Stimulated activated CD8-positive, alpha-beta memory T cell treated with anti-CD3 and anti-CD28 coated beads, Interleukin-12 subunit alpha, Interleukin-12 subunit beta, amount 100 ng/mL, for 4 hours (primary cell): ENCODE data around the gene NDUFA13.

Experiments
- DNase-seq: peaks from one replicate; pipeline ENCODE4 v3.0.0-alpha.2; 2020; ENCODE audit warnings: low read depth

The NDUFA13 gene

GRCh38 chr19:19510432-19510831 is 5.6 kb upstream of the NDUFA13 start:
- no peak for DNase-seq

- DNase-seq: no peak
Observed at GRCh38 chr19:19513682-19514081, 2.3 kb upstream of the NDUFA13 start.

GRCh38 chr19:19514215-19514657 is 1.8 kb upstream of the NDUFA13 start:
- no peak for DNase-seq

GRCh38 chr19:19514881-19515641 is 964 bp upstream of the NDUFA13 start, which contains the start of gene TSSK6:
TSSK6 (minus strand) TSS chr19:19515548; CDS start chr19:19515427, 121 bp downstream.
- no peak for DNase-seq

DNA sequence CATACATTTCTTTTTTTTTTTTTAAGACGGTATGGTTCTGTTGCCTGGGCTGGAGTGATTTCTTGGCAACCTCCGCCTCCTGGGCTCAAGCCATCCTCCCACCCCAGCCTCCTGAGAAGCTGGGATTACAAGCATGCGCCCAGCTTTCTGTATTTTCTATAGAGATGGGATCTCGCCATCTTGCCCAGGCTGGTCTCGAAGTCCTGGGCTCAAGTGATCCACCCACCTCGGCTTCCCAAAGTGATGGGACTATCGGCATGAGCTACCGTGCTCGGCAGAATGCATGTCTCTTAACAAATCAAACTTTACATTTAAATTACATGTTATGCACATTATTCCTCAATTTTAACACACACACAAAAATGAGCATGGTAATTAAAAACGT is 1.2 kb downstream of the NDUFA13 start:
- DNase-seq: no peak

- DNase-seq: no peak
Observed at GRCh38 chr19:19520989-19521388, 5.0 kb downstream of the NDUFA13 start.

DNA sequence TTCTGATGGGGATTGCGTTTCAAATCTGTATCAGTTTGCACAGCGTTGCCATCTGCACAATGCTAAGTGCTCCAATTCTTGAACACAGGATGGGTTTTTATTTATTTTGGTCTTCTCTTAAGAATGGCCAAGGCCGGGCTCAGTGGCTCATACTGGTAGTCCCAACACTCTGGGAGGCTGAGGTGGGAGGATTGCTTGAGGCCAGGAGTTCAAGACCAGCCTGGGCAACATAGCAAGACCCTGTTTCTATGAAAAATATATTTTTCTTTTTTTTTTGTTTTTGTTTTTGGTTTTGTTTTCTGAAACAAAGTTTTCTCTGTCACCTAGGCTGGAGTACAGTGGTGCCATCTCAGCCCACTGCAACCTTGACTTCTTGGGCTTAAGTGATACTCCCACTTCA is 7.2 kb downstream of the NDUFA13 start:
- DNase-seq: no peak

DNA sequence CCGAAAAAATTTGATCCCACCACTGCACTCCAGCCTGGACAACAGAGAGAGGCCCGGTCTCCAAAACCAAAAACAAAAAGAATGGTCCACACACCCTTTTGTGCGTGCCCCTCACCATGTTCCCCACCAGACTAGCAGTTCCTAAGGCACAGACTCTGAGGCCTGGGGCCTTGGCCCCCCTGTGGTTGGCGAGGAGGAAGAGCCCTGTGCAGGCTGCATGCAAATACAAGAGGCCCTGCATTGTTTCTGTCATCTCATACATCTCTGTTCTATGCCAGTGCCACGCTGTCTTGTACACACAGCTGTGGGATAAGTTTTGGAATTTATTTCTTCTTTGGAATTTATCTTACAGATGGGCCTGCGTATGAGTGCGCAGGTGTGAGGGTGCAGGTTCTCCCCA is 8.0 kb downstream of the NDUFA13 start:
- DNase-seq: no peak

- DNase-seq: no peak
Observed at GRCh38 chr19:19525611-19526380, 9.8 kb downstream of the NDUFA13 start.

DNA sequence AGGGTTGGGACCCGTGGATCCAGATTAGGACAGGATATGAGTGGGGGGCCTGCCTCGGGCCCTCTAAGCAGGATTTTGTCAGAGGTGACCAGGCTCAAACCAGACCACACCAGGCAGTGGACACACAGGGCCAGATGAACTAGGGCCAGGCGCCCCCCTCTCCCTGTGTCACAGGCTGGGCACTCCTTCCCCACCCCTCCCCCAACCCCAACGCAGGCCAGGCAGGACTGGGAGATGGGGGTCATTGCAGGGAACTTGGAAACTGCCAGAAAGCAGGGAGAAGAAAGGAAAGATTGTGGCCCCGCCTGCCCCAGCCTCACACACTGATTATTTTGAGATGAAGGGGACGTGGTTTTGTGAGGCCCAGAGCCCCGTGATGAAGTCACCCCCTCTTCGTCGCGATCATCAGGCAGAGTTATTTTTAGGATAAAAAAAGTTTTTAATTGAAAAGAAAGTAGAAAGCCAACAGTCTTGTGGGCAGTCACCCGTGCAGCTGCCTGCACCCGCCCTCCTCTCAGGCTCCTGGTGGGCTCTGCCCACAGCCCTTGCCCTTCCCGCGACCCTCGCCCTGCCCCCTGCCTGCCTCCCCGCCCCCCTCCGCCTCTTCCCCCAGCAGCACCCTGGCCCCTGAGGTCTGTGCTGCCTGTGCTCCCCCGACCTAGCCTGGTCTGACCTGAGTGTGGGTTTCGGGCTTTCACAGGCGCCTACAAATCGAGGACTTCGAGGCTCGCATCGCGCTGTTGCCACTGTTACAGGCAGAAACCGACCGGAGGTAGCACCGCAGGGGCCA is 10.8 kb downstream of the NDUFA13 start:
- DNase-seq: no peak

GRCh38 chr19:19527371-19527656 is 11.3 kb downstream of the NDUFA13 start:
- no peak for DNase-seq

GRCh38 chr19:19527674-19528625 is 11.9 kb downstream of the NDUFA13 start:
- no peak for DNase-seq

GRCh38 chr19:19528721-19529490 is 12.9 kb downstream of the NDUFA13 start, which contains the start of gene YJEFN3:
YJEFN3 (plus strand) TSS chr19:19528911; CDS start chr19:19528933, 22 bp downstream.
- no peak for DNase-seq

DNA sequence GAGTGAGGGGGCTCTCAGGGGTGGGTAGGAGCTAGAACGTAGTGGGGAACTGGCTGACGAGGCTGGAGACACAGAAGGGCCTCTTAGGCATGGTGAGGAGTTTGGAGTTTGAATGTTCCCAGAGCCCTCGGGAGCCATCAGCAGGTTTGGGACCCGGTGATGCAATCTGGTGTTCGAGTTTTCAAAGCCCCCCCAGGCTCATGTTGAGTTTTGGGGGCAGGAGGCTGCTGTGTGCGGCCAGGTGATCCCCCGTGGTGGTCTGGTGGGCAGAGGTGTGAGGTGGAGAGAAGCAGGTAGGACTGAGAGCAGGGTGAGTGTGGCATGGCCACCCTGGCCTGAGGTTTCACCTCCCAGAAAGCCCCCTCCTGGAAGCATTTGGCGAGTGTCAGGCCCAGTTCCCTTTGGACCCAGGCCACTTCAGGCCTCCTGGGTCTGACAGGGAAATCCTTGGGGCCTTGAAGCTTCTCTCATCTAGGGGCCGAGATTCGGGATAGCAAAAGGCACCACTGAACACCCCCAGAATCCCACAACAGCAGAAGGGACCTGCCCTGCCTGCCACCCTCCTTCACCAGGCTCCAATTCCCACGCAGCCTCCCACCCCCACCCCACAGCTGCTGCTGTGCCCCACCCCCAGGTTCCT is 13.9 kb downstream of the NDUFA13 start:
- DNase-seq: no peak

DNA sequence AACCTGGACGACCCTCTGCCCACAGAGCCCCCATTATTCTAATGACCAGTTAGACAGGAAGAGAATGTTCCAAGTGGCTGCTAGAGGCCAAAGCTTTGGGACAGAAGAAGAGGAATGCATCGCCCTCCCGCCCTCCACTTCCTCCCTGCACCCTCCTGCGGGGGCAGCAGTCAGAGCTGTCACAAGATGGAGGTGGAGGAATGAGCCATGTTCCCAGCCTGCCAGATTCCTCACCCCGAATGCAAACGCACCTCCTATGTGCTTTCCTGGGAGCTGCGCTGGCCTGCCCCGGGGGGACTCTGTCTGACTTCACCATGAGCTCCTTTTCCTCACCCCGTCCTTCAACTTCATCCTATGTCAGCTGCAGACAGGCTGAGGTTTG is 14.4 kb downstream of the NDUFA13 start:
- DNase-seq: no peak

DNA sequence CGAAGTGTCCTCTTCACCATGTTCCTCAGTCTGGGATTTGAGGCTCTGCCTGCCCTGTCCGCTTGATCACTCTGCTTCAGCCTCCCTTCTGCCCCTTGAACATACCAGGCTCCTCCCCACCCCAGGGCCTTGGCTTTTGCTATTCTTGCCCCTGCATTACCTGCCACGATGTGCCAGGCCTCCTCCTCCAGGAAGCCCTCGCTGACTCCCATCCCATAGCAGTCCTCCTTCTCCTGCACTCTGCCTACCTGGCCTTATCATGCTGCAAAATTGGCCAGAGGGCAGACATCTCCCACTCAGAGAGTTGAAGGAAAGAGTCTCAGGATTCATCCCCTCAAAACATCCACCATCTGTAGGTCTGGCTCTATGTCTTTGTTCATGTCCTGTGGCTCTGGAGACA is 14.9 kb downstream of the NDUFA13 start:
- DNase-seq: no peak

- DNase-seq: peak; percentile 72
Observed at GRCh38 chr19:19531951-19532805, 16.2 kb downstream of the NDUFA13 start.

DNA sequence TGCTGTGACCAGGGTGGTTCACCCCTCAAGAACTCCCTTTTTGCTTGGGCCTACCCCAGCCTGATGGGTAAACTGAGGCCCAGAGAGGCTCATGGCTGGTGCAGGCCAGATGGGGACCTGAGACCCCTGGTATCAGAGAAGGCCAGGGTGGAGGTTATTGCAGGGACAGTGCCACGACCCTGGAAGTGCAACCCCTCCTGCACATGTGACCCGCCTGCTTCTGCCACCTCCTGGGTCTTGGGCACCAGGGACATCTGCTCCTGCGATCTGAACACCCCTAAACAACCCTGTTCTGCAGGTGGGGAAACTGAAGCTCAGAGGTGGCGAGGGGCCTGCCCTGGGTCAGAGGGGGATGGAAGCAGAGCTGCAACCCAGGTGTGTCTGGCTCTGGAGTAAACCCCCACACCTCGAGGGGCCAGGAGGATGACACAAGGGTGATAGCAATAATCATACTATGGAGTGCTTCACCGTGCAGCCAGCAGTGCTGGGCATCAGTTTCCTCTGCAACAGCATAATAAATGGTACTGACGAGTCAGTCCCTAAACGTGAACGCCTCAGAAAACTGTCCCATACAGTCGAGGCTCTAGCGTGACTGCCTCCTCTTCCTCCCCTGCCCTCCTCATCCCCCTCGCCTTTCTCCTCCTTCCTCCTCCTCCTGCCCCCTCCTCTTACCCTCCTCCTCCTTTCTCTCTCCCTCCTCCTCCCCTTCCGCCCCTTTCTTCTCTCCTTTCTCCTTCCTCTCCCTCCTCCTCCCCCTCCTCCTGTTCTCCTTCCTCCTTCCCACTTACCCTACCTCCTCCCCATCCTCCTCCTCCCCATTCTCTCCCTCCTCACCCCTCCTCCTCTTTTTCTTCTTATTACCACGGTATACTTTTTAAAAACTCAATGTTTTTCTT is 17.0 kb downstream of the NDUFA13 start:
- DNase-seq: no peak
